GM23338 (cell line): ENCODE data around the gene CDK14. TPM values are rescaled to one million over a fixed set of nuclear protein-coding genes. Genes with fewer than 3 reads are reported as not detected.
A peak's percentile ranks its signal among the peaks of the same experiment; 100 is the strongest.

Experiments
- ATAC-seq: fragments of 200-7000 bp; cut with Tn5 transposase; 3 replicates; pipeline ENCODE4 v1.9.1; 2020
- DNase-seq: peaks from one replicate; pipeline ENCODE4 v3.0.0-alpha.2; 2015; ENCODE audit warnings: low spot score
- H2AFZ ChIP-seq: fragments of 200-600 bp; sonication (generic); 2 replicates; pipeline ENCODE4 v1.8.0; 2016; ENCODE audit warnings: antibody characterized with exemption, mild to moderate bottlenecking, moderate library complexity
- H3F3A ChIP-seq: fragments of 200-600 bp; sonication (generic); replicated peaks from 2 replicates; pipeline ENCODE4 v1.8.0; 2017; ENCODE audit warnings: antibody characterized with exemption, mixed run types, low read depth
- H3K27ac ChIP-seq: fragments of 200-600 bp; sonication (generic); 2 replicates; pipeline ENCODE4 v1.6.1; 2016; ENCODE audit warnings: low read depth
- H3K27me3 ChIP-seq: fragments of 200-600 bp; sonication (generic); 2 replicates; pipeline ENCODE4 v1.8.0; 2016; ENCODE audit warnings: mild to moderate bottlenecking, mixed run types, moderate library complexity; ENCODE audit not compliant: insufficient read depth
- H3K36me3 ChIP-seq: fragments of 200-600 bp; sonication (generic); 2 replicates; pipeline ENCODE4 v1.8.0; 2016; ENCODE audit warnings: mild to moderate bottlenecking; ENCODE audit not compliant: insufficient read depth
- H3K4me1 ChIP-seq: fragments of 200-600 bp; sonication (generic); 2 replicates; pipeline ENCODE4 v1.8.0; 2016; ENCODE audit warnings: mild to moderate bottlenecking, moderate library complexity; ENCODE audit not compliant: insufficient read depth
- H3K4me2 ChIP-seq: fragments of 200-600 bp; sonication (generic); 2 replicates; pipeline ENCODE4 v1.7.1; 2017; ENCODE audit warnings: mixed run types
- H3K4me3 ChIP-seq: fragments of 200-600 bp; sonication (generic); 2 replicates; pipeline ENCODE4 v1.6.1; 2016; ENCODE audit warnings: mixed run types
- H3K79me2 ChIP-seq: fragments of 200-600 bp; sonication (generic); replicated peaks from 2 replicates; pipeline ENCODE4 v1.8.0; 2017; ENCODE audit warnings: mild to moderate bottlenecking; ENCODE audit not compliant: insufficient read depth
- H3K9me2 ChIP-seq: fragments of 200-600 bp; sonication (generic); 2 replicates; pipeline ENCODE4 v1.8.0; 2017; ENCODE audit not compliant: insufficient read depth
- H4K20me1 ChIP-seq: fragments of 200-600 bp; sonication (generic); replicated peaks from 2 replicates; pipeline ENCODE4 v1.8.0; 2017; ENCODE audit warnings: mild to moderate bottlenecking; ENCODE audit not compliant: insufficient read depth
- H3K27ac Mint-ChIP-seq: 2 replicates; pipeline ENCODE4 v1.8.0; 2020; ENCODE audit warnings: inconsistent platforms, mild to moderate bottlenecking, moderate library complexity, mixed read lengths
- H3K27me3 Mint-ChIP-seq: 3 replicates; pipeline ENCODE4 v1.8.0; 2022; ENCODE audit warnings: low read depth, mild to moderate bottlenecking, moderate library complexity, mixed read lengths, inconsistent platforms; ENCODE audit not compliant: insufficient read depth, poor library complexity
- H3K36me3 Mint-ChIP-seq: 3 replicates; pipeline ENCODE4 v1.8.0; 2021; ENCODE audit warnings: low read depth, mild to moderate bottlenecking, inconsistent platforms, moderate library complexity, mixed read lengths
- H3K4me1 Mint-ChIP-seq: 3 replicates; pipeline ENCODE4 v1.8.0; 2020; ENCODE audit warnings: mild to moderate bottlenecking, inconsistent platforms, mixed read lengths
- H3K4me3 Mint-ChIP-seq: 3 replicates; pipeline ENCODE4 v1.8.0; 2021; ENCODE audit warnings: moderate library complexity, mild to moderate bottlenecking, inconsistent platforms, mixed read lengths
- H3K9me3 Mint-ChIP-seq: 3 replicates; pipeline ENCODE4 v1.8.0; 2020; ENCODE audit warnings: moderate library complexity, mild to moderate bottlenecking, inconsistent platforms, mixed read lengths
- CREB1 ChIP-seq: fragments of 250-450 bp; sonication (Bioruptor Pico); IDR thresholded peaks from 2 replicates; pipeline ENCODE4 v1.5.0; 2020; ENCODE audit warnings: low read depth, mild to moderate bottlenecking, moderate library complexity
- EZH2phosphoT487 ChIP-seq: fragments of 200-600 bp; sonication (generic); IDR thresholded peaks from one replicate; pipeline ENCODE4 v1.8.1; 2018; ENCODE audit warnings: antibody characterized with exemption; ENCODE audit not compliant: unreplicated experiment
- JUNB ChIP-seq: IDR thresholded peaks from one replicate; pipeline ENCODE4 v1.6.1; 2016; ENCODE audit warnings: antibody characterized with exemption; ENCODE audit not compliant: unreplicated experiment
- NANOG ChIP-seq: IDR thresholded peaks from 2 replicates; pipeline ENCODE4 v1.6.1; 2016; ENCODE audit warnings: antibody characterized with exemption, borderline replicate concordance
- POLR2AphosphoS5 ChIP-seq: IDR thresholded peaks from 2 replicates; pipeline ENCODE4 v1.6.1; 2016; ENCODE audit warnings: antibody characterized with exemption, low read depth
- REST ChIP-seq: IDR thresholded peaks from one replicate; pipeline ENCODE4 v1.6.1; 2018; ENCODE audit warnings: antibody characterized with exemption; ENCODE audit not compliant: unreplicated experiment
- STAT1 ChIP-seq: IDR thresholded peaks from one replicate; pipeline ENCODE4 v1.6.1; 2016; ENCODE audit warnings: antibody characterized with exemption; ENCODE audit not compliant: unreplicated experiment
- ZNF331 ChIP-seq: fragments of 250-450 bp; sonication (Bioruptor Pico); IDR thresholded peaks from 2 replicates; pipeline ENCODE4 v1.5.0; 2020; ENCODE audit warnings: low read depth, mild to moderate bottlenecking, moderate library complexity
- polyA plus RNA-seq: library from polyadenylated mRNA; unstranded; fragments of >200 nt; fragmentation: Nextera tagmentation; extraction: Ambion mirVana; gene quantifications from 2 replicates; pipeline ENCODE4 v1.2.1, GENCODE V29; 2016
- total RNA-seq: library from RNA; depleted of rRNA; stranded (reverse); fragments of >200 nt; shearing (Covaris generic); gene quantifications from 2 replicates; pipeline ENCODE4 v1.2.3, GENCODE V29; 2014
- TF ChIP-seq, protein P1 (sequence below), 2 experiments: fragments of 200-600 bp in 1 of 2; sonication (generic) in 1 of 2; conservative IDR thresholded peaks; 2 replicates each; pipeline versions ENCODE4 v1.5.1 to v1.6.1; 2016 to 2017; ENCODE audit warnings: antibody characterized with exemption in 2 of 2, low read depth in 2 of 2, mild to moderate bottlenecking in 2 of 2, moderate library complexity in 1 of 2

Gene CDK14
- total and polyA plus RNA-seq, 2 experiments from 2014 or later: 11.2 to 24.0 TPM

- no peak for DNase-seq
- H3K4me1 Mint-ChIP-seq: peaks cover 11% of the 10 kb centered on the region
- Histone ChIP-seq H3K27me3 (no peaks in the 10 kb centered on the region), H3K9me2 (no peaks in the 10 kb centered on the region), H3K4me3 (no peak overlapping the region), H3K4me1 (no peaks in the 10 kb centered on the region), H3K27ac (no peak overlapping the region), H4K20me1 (no peaks in the 10 kb centered on the region), H3K4me2 (no peak overlapping the region), H2AFZ (no peak overlapping the region), H3K36me3 (no peaks in the 10 kb centered on the region), H3K79me2 (no peaks in the 10 kb centered on the region), H3F3A (no peaks in the 10 kb centered on the region)
- H3K27me3 Mint-ChIP-seq: no peaks in the 10 kb centered on the region
- ATAC-seq: peak; percentile 69
- H3K36me3 Mint-ChIP-seq: no peaks in the 10 kb centered on the region
- H3K4me3 Mint-ChIP-seq: no peak overlapping the region
- TF ChIP-seq POLR2AphosphoS5 (no peak), ZNF331 (CRISPR knock-in tag) (no peak), EZH2phosphoT487 (no peak), JUNB (no peak)
- TF ChIP-seq, protein P1, sequence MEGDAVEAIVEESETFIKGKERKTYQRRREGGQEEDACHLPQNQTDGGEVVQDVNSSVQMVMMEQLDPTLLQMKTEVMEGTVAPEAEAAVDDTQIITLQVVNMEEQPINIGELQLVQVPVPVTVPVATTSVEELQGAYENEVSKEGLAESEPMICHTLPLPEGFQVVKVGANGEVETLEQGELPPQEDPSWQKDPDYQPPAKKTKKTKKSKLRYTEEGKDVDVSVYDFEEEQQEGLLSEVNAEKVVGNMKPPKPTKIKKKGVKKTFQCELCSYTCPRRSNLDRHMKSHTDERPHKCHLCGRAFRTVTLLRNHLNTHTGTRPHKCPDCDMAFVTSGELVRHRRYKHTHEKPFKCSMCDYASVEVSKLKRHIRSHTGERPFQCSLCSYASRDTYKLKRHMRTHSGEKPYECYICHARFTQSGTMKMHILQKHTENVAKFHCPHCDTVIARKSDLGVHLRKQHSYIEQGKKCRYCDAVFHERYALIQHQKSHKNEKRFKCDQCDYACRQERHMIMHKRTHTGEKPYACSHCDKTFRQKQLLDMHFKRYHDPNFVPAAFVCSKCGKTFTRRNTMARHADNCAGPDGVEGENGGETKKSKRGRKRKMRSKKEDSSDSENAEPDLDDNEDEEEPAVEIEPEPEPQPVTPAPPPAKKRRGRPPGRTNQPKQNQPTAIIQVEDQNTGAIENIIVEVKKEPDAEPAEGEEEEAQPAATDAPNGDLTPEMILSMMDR (conservative IDR thresholded peaks at IDR 0.05; ENCODE audit: low read depth in 2 of 2): peak in 1 of 2 experiments; percentile 37; a peak in 1 of 4 replicates
- H3K27ac Mint-ChIP-seq: no peak overlapping the region
- no peaks in the 10 kb centered on the region for H3K9me3 Mint-ChIP-seq
Measured at GRCh38 chr7:90857603-90858002, 261.5 kb downstream of the CDK14 start.

- H3K4me2 ChIP-seq: no peak overlapping the region
- no peaks in the 10 kb centered on the region for H3K4me1 ChIP-seq
- DNase-seq: no peak
- H3F3A ChIP-seq: no peaks in the 10 kb centered on the region
- ATAC-seq: no peak
- no peaks in the 10 kb centered on the region for H3K27me3 ChIP-seq
- Mint-ChIP-seq H3K4me1 (peaks cover 7% of the 10 kb centered on the region; the same call in 2 of the 3 replicates), H3K27me3 (no peaks in the 10 kb centered on the region), H3K36me3 (no peaks in the 10 kb centered on the region), H3K27ac (no peak overlapping the region), H3K4me3 (no peak overlapping the region), H3K9me3 (no peaks in the 10 kb centered on the region)
- no peak overlapping the region for H2AFZ ChIP-seq
- no peaks in the 10 kb centered on the region for H3K9me2 ChIP-seq
- TF ChIP-seq CREB1 (CRISPR knock-in tag) (no peak), REST (no peak), STAT1 (no peak), NANOG (no peak), ZNF331 (CRISPR knock-in tag) (no peak)
- TF ChIP-seq, protein P1 (conservative IDR thresholded peaks at IDR 0.05; ENCODE audit: low read depth in 2 of 2): no peak
- H3K36me3 ChIP-seq: no peaks in the 10 kb centered on the region
- H3K27ac ChIP-seq: no peak overlapping the region
- H4K20me1 ChIP-seq: no peaks in the 10 kb centered on the region
- no peaks in the 10 kb centered on the region for H3K79me2 ChIP-seq
- no peak overlapping the region for H3K4me3 ChIP-seq
Measured at GRCh38 chr7:90858546-90858945, 262.4 kb downstream of the CDK14 start.
